ENCODE measurements around the gene CST8. TPM values are rescaled to one million over a fixed set of nuclear protein-coding genes. Genes with fewer than 3 reads are reported as not detected.

The CST8 gene
- total RNA-seq, 1 donor from 2014 or later, result not detected

DNA sequence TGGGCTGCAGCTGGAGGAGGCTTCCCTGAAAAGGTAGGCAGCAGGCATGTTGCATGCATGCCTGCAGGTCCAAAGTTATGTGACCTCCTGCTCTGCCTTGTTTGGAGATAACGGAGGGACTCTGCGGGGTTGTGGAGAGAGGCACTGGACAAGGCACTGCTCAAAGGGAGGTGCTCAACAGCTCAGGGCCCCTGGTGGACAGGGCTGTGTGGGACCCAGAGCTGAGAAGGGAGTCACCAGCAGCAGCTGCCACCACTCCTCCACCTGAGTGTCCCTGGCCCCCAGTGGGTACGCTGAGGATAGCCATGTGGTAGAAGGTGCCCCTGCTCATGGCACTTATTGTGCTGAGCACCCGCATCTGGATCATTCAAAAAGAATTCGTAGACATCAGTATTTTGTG lies 15.5 kb upstream of the CST8 start:
- DNase-seq (ENCODE audit: low read depth), result no peak

- no peak for DNase-seq (ENCODE audit: low read depth)
These were observed 14.7 kb upstream of the CST8 start for GRCh38 chr20:23476015-23476754.

DNA sequence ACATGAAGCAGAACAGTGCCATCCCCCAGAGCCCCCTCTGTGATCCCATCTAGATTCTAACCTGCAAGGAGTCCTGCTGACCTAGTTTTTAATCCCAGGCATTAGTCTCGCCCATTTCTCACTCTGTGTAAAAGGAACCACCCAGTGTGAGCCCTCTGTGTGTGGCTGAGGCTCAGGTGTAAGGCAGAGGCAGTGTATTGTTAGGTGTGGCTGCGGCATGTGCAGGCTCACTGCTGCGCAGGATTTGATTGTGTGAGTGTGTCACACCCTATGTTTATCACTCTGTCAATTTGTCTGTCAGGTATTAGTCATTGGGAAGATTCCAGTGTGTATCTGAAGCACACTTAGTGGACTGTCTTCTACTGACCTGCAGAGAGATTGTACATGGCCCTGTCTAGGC lies 13.7 kb upstream of the CST8 start:
- DNase-seq (ENCODE audit: low read depth), result no peak

DNA sequence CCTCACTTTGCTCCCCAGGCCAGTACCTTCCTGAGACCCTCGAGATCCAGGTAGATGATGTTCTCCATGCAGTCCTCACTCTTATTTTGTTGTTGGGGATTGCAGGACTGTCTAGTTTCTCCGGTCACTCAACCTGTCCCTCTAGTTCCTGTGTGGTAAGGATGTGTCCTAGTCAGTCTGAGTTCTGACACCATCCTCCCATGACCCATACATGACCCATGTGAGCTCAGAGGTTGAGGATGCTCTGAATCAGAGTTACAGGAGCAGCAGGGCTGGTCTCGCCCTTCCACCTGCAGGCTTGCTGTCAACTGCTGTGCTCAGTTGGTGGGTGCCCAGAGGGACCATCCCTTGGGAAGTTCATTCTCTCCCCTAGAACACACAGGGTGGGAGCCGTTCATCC lies 11.9 kb upstream of the CST8 start:
- DNase-seq (ENCODE audit: low read depth), result no peak

DNA sequence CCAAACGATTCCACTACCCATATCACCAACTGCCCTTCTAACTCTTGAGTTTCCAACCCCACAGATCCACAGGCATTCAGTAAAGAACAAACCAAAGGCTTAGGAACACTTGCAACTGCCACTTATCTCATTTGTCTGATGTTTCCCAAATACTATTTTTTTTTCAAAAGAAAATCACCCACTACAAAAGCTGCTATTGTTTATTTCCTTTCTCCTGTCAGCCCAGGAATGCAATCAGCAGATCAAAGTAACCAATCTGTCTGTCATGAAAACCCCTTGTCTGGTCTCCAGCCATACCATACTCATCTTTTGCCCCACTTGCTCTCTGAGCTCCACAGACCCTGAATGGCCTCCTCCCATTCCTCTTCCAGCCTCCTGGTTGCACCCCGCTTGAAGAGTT lies 8.8 kb upstream of the CST8 start:
- no peak for DNase-seq (ENCODE audit: low read depth)

DNA sequence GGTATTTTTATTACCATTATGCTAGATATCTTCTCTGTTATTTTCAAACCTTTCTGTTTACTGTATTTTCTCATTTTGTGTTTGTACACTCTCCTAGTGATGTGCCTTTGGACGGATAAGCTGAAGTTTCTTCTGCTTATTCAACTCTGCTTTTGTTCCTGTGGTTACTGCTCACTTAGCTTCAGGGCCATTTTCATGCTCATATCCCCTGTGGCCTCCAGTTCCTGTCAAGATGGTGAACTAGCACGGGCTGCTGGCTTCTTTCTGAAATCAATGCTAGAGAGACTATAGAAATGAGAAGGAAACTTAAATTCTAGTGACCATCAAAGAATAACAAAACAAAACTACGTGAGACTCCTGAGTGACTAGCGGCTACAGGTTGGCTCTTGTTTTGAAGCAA lies 6.8 kb upstream of the CST8 start:
- DNase-seq (ENCODE audit: low read depth), result no peak

GRCh38 chr20:23488470-23488869 lies 2.4 kb upstream of the CST8 start:
- no peak for DNase-seq (ENCODE audit: low read depth)

DNA sequence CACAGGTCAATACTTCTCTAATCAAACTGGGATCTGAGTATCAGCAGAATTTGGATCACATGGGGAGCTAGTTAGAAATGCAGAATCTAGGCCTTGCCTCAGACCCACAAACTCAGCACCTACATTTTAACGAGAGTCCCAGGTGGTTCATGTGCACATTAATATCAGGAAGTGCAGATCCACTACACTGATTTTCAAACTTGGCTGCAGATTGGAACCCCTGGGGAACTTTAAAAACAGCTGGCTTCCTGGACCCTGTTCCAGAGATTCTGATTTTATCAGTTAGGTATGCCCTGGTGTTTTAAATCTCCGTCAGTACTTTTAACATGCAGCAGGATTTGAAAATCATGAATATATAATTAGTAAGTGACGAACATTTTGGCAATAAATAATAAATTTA lies 1.9 kb upstream of the CST8 start:
- DNase-seq (ENCODE audit: low read depth), result no peak

- no peak for DNase-seq (ENCODE audit: low read depth)
These were observed 1.4 kb downstream of the CST8 start for GRCh38 chr20:23492292-23492691.

- DNase-seq (ENCODE audit: low read depth), result no peak
These were observed 2.4 kb downstream of the CST8 start for GRCh38 chr20:23493172-23493772.

- no peak for DNase-seq (ENCODE audit: low read depth)
These were observed 6.6 kb downstream of the CST8 start for GRCh38 chr20:23497536-23497935.

GRCh38 chr20:23501926-23502325 lies 11.0 kb downstream of the CST8 start:
- DNase-seq (ENCODE audit: low read depth), result no peak

- no peak for DNase-seq (ENCODE audit: low read depth)
These were observed 12.7 kb downstream of the CST8 start for GRCh38 chr20:23503649-23504048.

- no peak for DNase-seq (ENCODE audit: low read depth)
These were observed 16.4 kb downstream of the CST8 start for GRCh38 chr20:23507346-23507745.

DNA sequence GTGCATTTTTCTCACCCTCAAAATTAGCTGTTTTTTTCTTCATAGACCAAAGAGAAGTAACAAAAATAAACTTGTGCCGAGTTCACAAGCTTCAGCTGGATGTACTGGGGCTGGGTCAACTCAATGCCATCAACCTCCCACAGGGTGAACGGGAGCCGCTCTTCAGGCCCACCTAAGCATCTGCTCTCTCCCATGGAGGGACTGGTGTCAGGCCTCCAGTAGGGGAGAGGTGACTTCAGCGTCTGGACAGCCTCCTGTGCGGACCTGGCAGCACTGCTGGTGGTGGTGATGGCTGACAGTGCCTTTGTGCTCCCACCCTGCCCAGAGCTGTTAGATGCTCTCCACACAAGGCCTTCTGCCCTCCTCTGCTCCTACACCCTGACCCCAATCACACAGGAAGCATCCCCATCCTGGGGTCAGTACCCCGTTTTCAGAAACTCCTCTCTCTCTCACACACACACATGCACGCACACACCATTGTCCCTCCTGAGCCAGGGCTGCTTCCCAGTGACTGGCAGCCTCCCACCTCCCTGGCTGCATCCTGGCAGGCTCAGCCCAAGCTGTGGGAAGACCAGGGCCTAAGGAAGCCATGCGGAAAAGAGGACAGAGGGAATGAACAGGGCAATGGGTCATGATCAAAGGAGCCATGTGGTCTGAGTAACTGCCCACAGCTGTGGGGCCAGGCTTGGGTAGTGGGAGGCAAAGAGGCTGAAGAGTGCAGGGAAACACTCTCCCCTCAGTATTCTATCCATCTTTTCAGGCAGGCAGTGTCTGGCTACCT lies 17.7 kb downstream of the CST8 start:
- DNase-seq (ENCODE audit: low read depth), result no peak

DNA sequence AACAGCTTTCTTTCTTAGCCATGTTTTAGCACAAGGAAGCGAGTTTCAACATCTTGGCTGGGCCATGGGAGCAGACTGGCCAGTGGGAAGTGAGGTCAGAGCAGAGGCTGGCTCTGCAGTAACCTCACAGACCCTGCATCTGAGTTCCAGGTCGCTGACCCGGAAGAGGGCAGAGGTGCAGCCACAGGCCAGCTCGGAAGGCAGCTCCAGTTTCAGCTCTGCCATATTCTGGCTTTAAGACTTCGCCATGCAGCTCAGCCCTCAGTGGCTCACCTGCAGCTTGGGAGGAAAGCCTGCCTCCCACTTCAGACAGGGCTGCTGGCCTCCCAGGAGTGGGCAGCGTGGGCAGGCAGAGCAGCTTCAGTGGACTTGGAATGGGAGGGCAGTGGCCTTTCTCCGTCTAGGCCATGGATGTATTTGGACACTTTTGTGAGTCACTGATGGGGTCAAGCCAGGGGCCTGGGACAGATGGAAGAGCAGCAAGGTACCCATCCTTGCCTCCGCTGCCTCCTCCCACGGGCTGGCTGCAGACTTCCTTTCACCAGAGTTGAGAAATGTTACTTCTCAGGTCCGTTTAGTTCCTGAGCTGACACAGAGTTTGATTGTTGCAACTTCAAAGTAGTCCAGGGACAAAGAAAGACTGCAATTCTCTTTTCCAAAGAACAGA lies 18.5 kb downstream of the CST8 start:
- no peak for DNase-seq (ENCODE audit: low read depth)

DNA sequence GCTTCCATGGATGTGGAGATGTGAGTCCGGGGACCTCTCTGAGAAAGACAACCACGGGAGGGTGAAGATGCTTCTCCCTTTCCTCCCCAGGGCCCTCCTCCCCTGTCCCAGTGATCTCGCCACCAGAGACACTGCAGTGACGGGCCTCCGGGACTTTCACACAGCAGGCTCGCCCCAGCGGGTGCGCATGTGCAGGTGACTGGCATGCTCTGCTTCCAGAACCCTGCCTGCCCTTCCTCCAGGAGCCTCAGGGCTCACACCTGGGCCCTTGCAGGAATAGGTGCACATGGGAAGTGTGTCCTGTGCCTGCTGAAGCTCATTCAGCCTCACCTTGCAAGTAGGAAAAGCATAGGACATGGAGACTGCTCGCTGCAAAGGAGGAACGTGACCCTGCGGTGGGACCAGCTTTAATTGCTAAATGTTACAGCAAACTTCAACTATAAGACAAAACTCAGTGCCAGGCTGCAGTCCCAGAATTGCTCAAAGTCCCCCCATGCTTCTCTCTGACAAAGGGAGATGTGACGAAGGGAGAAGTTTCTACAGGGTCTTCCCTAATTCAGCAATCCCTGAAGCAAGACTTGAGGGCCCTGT lies 19.2 kb downstream of the CST8 start:
- DNase-seq (ENCODE audit: low read depth), result no peak

DNA sequence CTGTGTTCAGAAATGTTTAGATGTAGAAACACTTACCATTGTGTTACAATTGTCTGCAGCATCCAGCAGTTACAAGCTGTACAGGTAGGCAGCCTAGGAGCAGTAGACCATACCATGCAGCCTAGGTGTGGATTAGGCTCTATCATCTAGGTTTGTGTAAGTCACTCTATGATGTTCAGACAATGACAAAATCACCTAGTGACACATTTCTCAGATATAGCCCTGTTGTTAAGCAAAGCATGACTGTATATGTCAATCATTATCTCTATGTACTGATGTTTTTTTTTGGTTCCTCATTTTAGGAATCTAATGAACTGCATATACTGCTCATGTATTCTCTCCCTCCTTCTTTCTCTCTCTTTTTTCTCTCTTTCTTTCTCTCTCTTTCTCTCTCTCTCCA lies 22.2 kb downstream of the CST8 start:
- DNase-seq (ENCODE audit: low read depth), result no peak

DNA sequence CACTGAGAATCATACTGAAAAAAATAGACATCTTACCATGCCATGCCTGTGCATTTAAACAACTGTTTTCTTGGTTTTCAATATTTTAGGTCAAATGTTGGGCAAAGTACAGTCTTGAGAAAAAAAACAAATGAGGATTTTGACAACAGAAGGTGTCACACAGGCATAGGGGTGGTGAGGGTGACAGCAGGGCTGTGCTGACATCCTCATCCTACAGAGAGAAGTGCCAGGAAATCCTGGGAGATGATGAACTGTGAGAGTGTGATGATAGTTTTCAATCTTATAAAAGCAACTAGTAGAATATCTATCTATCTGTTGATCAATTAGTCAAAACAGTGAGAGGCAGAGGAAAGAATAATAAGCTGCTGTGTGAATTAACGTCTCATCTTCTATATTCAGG lies 23.9 kb downstream of the CST8 start:
- DNase-seq (ENCODE audit: low read depth), result no peak

DNA sequence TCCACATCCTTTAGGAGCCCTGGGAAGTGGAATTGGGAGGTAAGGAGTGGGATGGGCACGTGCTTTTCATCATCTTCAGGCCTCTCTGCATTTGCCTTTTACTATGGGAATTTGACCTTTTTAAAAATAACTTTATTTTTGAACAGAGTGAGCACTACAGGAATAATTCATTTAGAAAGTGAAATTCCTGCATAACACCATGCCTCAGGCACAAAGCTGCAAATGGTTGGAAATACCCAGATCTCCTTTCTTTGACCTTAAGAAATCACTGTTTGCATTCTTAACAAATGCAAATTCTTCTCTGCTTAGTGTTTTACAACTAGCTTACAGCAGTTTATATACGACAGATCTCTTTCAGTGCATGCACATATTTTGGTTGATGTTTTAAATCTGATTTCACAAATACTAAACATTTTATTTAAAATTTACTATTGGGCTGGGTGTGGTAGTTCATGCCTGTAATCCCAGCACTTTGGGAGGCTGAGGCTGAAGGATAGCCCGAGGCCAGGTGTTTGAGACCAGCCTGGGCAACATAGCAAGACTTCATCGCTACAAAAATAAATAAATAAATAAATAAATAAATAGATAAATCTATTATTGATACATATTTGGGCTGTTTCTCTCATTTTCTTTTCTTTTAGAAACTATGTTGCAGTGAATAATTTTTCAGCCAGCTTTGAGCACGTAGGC lies 24.5 kb downstream of the CST8 start:
- DNase-seq (ENCODE audit: low read depth), result no peak

DNA sequence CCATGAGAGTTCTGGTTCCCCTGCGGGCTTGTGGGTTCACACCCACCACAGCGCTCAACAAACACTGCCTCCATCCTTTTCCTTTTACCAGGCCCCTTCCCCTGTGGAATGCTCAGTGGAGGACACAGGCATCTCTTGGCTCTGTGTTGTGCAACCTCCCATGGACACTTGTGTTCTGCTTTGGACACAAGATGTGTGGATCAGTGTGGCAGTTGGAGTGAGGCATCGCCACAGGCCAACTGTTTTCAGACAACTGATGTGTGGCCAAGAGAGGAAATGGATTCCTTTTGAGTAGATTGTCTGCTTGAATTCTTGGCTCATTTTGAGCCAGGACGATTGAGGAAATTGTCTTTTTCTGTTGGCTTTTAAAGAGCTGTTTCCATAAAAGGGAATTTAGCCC lies 26.8 kb downstream of the CST8 start:
- peak; percentile 21 for DNase-seq (ENCODE audit: low read depth)

Data from myocyte (in vitro differentiated cells).